Type B pancreatic cell (in vitro differentiated cells): ENCODE results near the gene WDR54. TPM values are rescaled to one million over a fixed set of nuclear protein-coding genes. Genes with fewer than 3 reads are reported as not detected.
"Not testable (repeated sequence)": the region's sequence is repeated elsewhere in the genome, so short reads cannot be mapped to it uniquely, and the experiment has no call there.

Source experiments
- DNase-seq: peaks from one replicate; pipeline ENCODE4 v3.0.0; 2021; ENCODE audit warnings: mixed read lengths; ENCODE audit not compliant: unreplicated experiment; ENCODE audit errors: extremely low spot score
- H3K27ac Mint-ChIP-seq: 2 replicates; pipeline ENCODE4 v1.8.0; 2021; ENCODE audit warnings: mild to moderate bottlenecking, mixed read lengths
- H3K27me3 Mint-ChIP-seq: 2 replicates; pipeline ENCODE4 v1.8.0; 2021; ENCODE audit warnings: mixed read lengths
- H3K36me3 Mint-ChIP-seq: 2 replicates; pipeline ENCODE4 v1.8.0; 2021; ENCODE audit warnings: mixed read lengths
- H3K4me1 Mint-ChIP-seq: one replicate; pipeline ENCODE4 v1.8.0; 2021; ENCODE audit warnings: mixed read lengths; ENCODE audit not compliant: unreplicated experiment
- H3K4me3 Mint-ChIP-seq: 2 replicates; pipeline ENCODE4 v1.8.0; 2021; ENCODE audit warnings: mild to moderate bottlenecking, mixed read lengths
- H3K9me3 Mint-ChIP-seq: 2 replicates; pipeline ENCODE4 v1.8.0; 2021; ENCODE audit warnings: mixed read lengths
- CTCF ChIP-seq: fragments of 200-600 bp; sonication (generic); conservative IDR thresholded peaks from 2 replicates; pipeline ENCODE4 v1.5.0; 2021; ENCODE audit warnings: antibody characterized with exemption, mild to moderate bottlenecking
- total RNA-seq: library from RNA; stranded (reverse); gene quantifications from 2 replicates; pipeline ENCODE4 v1.2.1, GENCODE V29; 2021; ENCODE audit warnings: low replicate concordance

The WDR54 gene
- total RNA-seq, 1 donor from 2014 or later = 41.7 TPM

GRCh38 chr2:74418312-74418711 lies 3.2 kb upstream of the WDR54 start:
- Mint-ChIP-seq H3K27ac (no peak overlapping the region), H3K4me3 (no peak overlapping the region), H3K27me3 (peaks cover 2% of the 10 kb centered on the region), H3K9me3 (no peaks in the 10 kb centered on the region), H3K4me1 (peaks cover 13% of the 10 kb centered on the region), H3K36me3 (no peaks in the 10 kb centered on the region)
- DNase-seq = no peak
- no peak for TF ChIP-seq CTCF

GRCh38 chr2:74419345-74419744 lies 2.2 kb upstream of the WDR54 start:
- no peaks in the 10 kb centered on the region for H3K36me3 Mint-ChIP-seq
- TF ChIP-seq CTCF = no peak
- no peaks in the 10 kb centered on the region for H3K9me3 Mint-ChIP-seq
- DNase-seq = no peak
- no peak overlapping the region for H3K27ac Mint-ChIP-seq
- peaks cover 9% of the 10 kb centered on the region for H3K4me1 Mint-ChIP-seq
- H3K4me3 Mint-ChIP-seq = no peak overlapping the region
- peaks cover 2% of the 10 kb centered on the region for H3K27me3 Mint-ChIP-seq

GRCh38 chr2:74420006-74420405 lies 1.5 kb upstream of the WDR54 start:
- no peak for TF ChIP-seq CTCF
- H3K27ac Mint-ChIP-seq = no peak overlapping the region
- no peak for DNase-seq
- no peaks in the 10 kb centered on the region for H3K9me3 Mint-ChIP-seq
- H3K27me3 Mint-ChIP-seq = peaks cover 2% of the 10 kb centered on the region
- peak overlapping the region; percentile 51 for H3K4me3 Mint-ChIP-seq
- peaks cover 9% of the 10 kb centered on the region for H3K4me1 Mint-ChIP-seq
- no peaks in the 10 kb centered on the region for H3K36me3 Mint-ChIP-seq

GRCh38 chr2:74420443-74421103 lies 957 bp upstream of the WDR54 start:
- H3K27ac Mint-ChIP-seq = peak overlapping the region; percentile 52
- DNase-seq, H3K36me3 Mint-ChIP-seq, H3K9me3 Mint-ChIP-seq, H3K27me3 Mint-ChIP-seq: not testable (repeated sequence)
- H3K4me3 Mint-ChIP-seq = peak overlapping the region; percentile 96
- peaks cover 13% of the 10 kb centered on the region for H3K4me1 Mint-ChIP-seq

- Mint-ChIP-seq H3K36me3 (peaks cover 9% of the 10 kb centered on the region), H3K4me1 (peaks cover 14% of the 10 kb centered on the region), H3K27ac (peak overlapping the region; percentile 5), H3K9me3 (no peaks in the 10 kb centered on the region), H3K27me3 (peaks cover 2% of the 10 kb centered on the region), H3K4me3 (peak overlapping the region; percentile 96)
- DNase-seq = no peak
- TF ChIP-seq CTCF = no peak
These were observed 1.9 kb downstream of the WDR54 start for GRCh38 chr2:74423231-74424095.
